GM18499 (cell line): ENCODE data around the gene TAC3.
"Not testable (repeated sequence)": the region's sequence is repeated elsewhere in the genome, so short reads cannot be mapped to it uniquely, and the experiment has no call there.

ENCODE experiments used
- ATAC-seq: cut with Tn5 transposase; IDR thresholded peaks from one replicate; pipeline ENCODE4 v1.9.1; 2021; ENCODE audit warnings: moderate number of reproducible peaks; ENCODE audit not compliant: insufficient read depth, unreplicated experiment

TAC3 gene

DNA sequence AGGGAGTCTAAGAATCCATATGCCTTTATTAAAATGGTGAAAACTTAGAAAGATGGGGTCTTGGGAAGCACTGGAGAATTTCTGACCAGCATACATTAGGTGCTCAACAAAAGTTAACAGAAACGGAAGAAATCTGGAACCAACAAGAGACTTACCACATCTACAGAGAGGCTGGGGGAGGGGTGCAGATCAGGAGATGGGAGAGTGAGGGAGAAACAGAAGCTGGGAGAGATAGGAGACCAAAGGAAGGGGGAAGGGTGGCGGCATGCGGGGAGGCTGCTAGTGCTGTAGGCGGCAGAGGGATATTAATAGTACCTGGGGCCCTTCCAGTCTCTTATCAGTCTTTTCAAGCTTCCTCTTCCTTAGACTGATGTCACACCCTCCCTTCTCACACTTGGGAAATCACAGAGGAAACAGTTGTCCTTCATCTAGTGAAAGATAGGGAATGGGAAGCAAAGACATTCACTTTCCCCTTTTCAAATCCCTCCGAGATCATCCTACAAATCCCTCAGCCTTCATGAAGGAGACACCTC is 28.1 kb downstream of the TAC3 start:
- no peak for ATAC-seq

DNA sequence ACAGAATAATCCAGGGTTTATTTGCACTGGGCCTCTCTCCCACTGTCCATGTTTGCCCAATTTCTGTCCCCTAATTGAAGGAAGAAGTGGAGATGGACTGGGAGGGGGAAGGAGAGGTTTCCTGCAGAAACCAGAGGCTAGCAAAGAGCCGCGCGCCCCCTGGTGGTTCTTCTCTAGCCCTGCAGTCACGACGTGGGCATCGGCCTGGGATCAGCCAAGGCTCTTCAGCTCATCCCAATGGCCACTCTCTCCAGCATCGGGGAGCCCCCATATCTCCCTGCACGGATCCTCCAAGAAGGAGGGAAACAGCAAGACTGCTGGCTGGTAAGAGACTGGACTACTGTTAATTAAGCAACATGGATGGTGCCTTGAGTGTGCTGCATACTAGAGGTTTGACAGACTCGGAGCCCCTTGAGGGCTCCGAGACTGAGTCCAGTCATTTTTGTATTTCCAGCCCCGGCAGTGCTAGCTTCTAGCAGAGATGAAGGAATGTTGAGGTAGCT is 28.7 kb downstream of the TAC3 start:
- no peak for ATAC-seq

DNA sequence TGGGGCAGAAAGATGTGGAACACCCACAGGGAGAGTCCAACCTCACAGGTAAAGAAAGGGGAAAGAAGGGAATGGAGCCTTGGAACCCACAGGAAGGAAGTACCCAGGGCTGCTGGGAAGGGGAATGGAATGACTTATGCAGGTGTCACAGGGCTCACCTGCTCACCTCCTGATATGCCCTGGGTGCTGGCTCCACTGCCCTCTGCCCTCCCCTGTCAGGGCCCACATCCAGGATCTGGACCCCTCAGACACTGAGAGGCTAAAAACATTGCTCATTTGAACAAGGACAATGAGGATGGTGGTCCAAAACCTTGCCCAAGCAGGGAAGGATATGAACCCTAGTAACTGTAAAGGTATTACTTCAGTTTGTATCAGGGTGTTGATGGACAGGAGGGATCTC is 29.3 kb downstream of the TAC3 start:
- no peak for ATAC-seq

DNA sequence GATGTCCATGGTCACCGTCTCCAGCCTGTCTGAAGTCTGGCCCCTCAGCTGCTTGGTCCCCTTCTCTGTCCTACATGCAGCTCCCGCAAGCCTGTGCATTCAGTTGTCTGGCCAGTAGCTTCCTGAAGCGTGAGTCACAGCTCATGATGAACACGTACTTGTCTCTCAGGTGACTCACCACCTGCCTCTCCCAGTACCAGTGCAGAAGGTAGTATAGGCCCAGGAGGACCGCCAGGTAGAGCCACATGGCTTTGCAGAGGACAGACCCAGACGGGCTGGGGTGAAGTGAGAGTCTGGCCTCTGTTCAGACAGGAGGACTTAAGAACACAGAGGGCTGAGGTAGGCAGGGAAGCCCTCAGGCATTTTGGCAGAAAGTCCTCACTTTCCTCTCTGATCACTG is 30.6 kb downstream of the TAC3 start:
- ATAC-seq: not testable (repeated sequence)

DNA sequence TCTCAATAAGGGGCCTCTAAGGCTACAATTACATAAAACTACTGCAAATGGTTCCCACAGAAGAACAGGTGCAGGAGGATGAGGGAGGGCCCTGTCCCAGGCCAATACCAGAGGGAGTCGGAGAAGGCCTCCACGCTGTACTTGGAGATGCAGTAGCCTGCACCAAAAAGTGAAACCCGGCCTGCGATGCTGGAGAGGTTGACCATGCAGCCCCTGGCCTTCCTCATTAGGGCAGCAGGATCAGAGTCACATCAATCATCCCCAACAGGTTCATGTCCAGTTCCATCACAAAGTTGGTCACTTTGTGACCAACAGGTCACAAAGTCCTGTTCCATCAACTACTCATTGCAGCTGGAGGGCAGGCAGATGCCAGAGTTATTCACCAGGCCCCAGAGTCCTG is 32.9 kb downstream of the TAC3 start:
- no peak for ATAC-seq

DNA sequence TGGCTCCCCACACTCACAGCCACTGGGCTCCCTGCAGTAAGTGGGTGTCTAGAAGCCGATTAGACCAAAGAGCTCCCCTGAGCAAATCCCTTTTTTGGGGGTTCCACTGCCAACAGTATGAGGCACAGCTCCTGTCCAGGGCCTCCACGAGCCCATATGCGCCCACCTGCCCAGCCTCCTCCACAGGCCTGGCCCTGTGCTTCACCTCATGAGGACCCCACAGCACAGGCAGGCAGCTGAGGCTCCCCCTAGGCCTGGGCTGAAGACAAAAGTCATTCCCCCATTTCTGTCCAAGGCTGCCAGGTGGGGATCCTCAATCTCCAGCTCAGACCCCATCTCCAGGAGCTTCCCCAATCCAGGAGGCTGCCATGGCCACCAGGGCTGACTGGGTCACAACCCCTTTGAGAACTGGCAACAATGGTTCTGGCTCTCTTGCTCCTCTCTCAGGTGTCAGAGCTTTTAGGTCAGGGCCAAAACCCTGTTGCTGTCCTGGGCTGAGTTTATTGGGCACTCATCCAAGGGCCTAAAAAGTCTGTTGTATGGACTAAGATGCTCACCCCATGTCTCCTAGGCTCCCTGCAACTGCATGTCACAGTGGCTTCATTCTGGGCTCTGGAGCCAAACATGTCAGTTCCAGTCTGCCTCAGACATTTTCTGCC is 33.6 kb downstream of the TAC3 start:
- ATAC-seq: not testable (repeated sequence)

DNA sequence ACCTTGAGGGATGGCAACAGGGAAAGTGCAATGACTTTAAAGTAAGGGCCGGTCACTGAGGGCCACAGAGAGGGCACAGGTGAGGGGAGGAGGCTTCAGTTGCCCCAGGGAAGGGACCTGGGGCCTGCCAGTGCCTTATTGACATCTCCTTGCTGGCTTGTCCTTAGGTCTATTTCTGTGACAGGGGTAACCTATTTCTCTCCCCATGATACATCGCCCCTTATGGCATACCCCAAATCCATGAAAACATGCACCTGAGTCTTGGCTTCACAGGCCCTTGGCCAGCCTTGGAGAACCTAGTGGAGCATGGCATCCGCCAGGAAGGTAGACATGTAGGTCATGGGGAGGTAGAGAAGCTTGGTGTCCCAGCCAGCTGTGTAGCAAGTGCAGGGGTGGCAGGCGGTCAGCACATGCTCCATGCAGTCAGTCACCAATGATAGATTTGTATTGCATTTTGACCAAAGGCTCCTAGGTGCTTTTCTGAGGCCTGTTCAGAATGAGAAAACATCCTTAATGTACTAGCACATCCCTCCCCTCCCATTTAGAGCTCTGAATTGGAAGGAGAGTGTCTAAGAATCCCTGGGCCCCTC is 35.3 kb downstream of the TAC3 start:
- ATAC-seq: no peak

DNA sequence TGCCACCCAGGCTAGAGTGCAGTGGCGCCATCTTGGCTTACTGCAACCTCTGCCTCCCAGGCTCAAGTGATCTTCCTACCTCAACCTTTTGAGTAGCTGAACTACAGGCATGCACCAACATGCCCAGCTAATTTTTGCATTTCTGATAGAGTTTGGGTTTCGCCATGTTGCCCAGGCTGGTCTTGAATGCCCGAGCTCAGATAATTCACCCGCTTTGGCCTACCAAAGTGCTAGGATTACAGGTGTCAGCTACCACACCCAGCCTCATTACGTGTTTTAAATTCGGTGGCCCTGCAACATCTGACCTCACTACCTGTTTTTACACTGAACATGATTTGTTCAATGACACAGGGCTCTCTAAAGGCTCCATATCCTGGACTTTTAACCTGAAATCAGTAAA is 36.1 kb downstream of the TAC3 start:
- no peak for ATAC-seq

DNA sequence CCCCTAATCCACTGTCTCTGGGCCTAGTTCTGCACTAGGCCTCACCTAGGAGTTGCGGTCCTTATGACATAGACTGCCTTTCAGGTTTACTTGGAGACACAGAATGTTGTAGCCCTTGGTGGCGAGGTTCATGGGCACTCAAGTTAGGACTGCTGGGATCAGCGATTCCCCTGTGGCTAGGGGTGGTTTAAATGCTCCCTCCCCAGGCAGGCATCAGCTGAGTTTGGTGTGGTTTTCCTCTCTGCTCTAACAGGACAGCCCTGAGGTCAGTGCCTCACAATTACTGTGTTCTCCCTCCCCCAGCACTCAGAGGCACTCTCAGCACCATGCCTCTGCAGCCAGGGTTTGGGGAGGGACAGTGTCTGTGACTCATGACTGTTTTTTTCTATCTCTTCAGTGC is 36.7 kb downstream of the TAC3 start:
- ATAC-seq: no peak

DNA sequence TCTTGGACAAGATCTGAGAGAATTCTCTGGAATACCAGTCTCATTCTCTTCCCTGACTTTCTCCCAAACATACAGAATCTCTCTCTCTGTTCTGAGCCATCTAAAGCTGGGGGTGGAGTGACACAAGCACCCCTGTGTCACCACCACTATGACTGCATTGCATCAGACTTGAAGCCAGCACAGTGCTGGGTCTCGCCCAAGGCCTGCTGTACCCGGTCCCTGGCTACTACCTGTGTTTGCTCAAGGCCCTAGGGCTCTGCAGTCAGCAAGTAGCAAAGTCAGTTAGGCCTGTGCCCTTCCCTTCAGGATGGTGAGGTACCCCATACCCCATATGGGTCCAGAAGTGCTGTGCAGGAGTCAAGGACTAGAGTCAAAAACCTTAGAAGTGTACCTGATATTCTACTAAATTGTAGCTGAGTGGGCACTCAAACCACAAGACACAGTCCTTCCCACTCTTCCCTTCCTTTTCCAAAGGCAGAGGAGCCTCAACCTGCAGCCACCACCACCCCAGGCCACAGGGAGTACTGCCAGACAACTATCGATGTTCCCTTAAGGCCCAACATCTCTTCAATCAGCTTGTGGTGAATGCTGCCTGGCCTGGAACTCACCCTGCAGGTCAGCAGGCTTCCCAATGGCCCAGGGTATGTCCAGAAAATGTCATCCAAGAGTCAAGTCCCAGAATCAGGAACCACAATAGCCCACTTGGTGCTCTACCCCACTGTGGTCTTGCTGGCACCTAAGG is 37.8 kb downstream of the TAC3 start:
- no peak for ATAC-seq

DNA sequence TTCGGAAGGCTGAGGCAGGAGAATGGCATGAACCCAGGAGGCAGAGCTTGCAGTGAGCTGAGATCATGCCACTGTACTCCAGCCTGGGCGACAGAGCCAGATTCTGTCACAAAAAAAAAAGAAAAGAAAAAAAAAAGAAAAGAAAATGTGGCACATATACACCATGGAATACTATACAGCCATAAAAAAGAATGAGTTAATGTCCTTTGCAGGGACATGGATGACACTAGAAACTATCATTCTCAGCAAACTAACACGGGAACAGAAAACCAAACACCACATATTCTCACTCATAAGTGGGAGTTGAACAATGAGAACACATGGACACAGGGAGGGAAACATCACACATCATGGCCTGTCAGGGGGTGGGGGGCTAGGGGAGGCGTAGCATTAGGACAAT is 39.0 kb downstream of the TAC3 start:
- not testable (repeated sequence) for ATAC-seq

DNA sequence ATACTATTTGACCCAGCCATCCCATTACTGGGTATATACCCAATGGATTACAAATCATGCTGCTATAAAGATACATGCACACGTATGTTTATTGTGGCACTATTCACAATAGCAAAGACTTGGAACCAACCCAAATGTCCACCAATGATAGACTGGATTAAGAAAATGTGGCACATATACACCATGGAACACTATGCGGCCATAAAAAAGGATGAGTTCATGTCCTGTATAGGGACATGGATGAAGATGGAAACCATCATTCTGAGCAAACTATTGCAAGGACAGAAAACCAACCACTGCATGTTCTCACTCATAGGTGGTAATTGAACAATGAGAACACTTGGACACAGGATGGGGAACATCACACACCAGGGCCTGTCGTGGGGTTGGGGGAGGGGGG is 42.1 kb downstream of the TAC3 start:
- not testable (repeated sequence) for ATAC-seq

DNA sequence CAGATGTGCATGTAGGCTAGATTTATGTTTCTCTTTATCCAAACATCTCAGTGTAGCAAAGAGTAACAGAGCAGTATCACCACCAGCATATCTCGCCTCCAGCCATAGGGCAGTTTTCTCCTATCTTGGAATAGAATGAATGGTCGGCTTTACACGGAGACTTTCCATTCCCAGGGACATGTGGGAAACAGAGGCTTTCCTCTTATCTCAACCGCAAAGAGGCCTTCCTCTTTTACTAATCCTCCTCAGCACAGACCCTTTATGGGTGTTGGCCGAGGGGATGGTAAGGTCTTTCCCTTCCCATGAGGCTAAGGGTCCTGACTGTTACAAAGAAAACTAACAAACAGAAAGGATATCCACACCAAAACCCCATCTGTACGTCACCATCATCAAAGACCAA is 47.4 kb downstream of the TAC3 start:
- ATAC-seq: not testable (repeated sequence)

DNA sequence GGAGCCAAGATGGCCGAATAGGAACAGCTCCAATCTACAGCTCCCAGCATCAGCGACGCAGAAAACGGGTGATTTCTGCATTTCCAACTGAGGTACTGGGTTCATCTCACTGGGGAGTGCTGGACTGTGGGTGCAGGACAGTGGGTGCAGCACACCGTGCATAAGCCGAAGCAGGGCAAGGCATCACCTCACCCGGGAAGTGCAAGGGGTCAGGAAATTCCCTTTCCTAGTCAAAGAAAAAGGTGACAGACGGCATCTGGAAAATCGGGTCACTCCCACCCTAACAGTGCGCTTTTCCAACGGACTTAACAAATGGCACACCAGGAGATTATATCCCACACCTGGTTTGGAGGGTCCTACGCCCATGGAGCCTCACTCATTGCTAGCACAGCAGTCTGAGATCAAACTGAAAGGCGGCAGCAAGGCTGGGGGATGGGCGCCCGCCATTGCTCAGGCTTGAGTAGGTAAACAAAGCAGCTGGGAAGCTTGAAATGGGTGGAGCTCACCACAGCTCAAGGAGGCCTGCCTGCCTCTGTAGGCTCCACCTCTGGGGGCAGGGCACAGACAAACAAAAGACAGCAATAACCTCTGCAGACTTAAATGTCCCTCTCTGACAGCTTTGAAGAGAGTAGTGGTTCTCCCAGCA is 50.2 kb downstream of the TAC3 start:
- ATAC-seq: not testable (repeated sequence)

DNA sequence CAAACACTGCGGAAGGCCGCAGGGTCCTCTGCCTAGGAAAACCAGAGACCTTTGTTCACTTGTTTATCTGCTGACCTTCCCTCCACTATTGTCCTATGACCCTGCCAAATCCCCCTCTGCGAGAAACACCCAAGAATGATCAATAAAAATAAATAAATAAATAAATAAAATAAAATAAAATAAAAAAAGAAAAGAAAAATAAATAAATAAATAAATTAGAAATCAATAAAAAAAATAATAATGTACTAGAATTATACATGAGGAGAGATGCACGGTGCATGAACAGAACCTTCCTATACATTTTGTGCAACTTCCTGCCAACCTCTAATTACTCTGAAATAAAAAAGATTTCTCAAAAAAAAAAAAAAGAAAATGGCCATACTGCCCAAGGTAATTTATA is 51.2 kb downstream of the TAC3 start:
- ATAC-seq: not testable (repeated sequence)

DNA sequence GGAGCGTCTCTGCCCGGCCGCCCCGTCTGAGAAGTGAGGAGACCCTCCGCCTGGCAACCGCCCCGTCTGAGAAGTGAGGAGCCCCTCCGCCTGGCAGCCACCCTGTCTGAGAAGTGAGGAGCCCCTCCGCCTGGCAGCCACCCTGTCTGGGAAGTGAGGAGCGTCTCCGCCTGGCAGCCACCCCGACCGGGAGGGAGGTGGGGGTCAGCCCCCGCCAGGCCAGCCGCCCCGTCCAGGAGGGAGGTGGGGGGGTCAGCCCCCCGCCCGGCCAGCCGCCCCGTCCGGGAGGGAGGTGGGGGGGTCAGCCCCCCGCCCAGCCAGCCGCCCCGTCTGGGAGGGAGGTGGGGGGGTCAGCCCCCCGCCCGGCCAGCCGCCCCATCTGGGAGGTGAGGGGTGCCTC is 52.8 kb downstream of the TAC3 start:
- ATAC-seq: not testable (repeated sequence)

DNA sequence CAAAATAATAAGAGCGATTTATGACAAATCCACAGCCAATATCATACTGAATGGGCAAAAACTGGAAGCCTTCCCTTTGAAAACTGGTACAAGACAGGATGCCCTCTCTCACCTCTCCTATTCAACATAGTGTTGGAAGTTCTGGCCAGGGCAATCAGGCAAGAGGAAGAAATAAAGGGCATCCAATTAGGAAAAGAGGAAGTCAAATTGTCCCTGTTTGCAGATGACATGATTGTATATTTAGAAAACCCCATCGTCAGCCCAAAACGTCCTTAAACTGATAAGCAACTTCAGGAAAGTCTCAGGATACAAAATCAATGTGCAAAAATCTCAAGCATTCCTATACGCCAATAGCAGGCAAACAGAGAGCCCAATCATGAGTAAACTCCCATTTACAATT is 54.1 kb downstream of the TAC3 start:
- ATAC-seq: not testable (repeated sequence)
